HCT116 (cell line): Measurements from ENCODE around the gene INTS1. TPM values are rescaled to one million over a fixed set of nuclear protein-coding genes. Genes with fewer than 3 reads are reported as not detected.

Experiments
- ATAC-seq: fragments of 200-7000 bp; cut with Tn5 transposase; 2 replicates; pipeline ENCODE4 v1.9.1; 2020; ENCODE audit warnings: mild to moderate bottlenecking, moderate library complexity
- BruUV-seq: library from RNA; stranded (reverse); fragments of 400-500 nt; replicated peaks from 2 replicates; lab custom pipeline; 2021; lab: Mats Ljungman, UMichigan
- CTCF ChIA-PET: fragments of 300-600 bp; sonication (Branson Sonifier 250); formaldehyde crosslinking; loops from one replicate; lab custom pipeline; 2021; ENCODE audit warnings: antibody characterized with exemption; lab: Charles Lee
- POLR2A ChIA-PET: fragments of 300-600, 350-600 bp; sonication (Branson Sonifier 250); formaldehyde crosslinking; loops from one replicate; lab custom pipeline; 2021; ENCODE audit warnings: antibody characterized with exemption; lab: Charles Lee
- RAD21 ChIA-PET, 2 experiments: fragments of 300-600 bp; sonication (Branson Sonifier 250); formaldehyde crosslinking; loops; one replicate each; lab custom pipeline; 2023; ENCODE audit warnings: low total read pairs in 2 of 2; ENCODE audit not compliant: uncharacterized antibody in 2 of 2, unreplicated experiment in 2 of 2, low non-redundant PET in 1 of 2; lab: Charles Lee
- DNase-seq: peaks from one replicate; pipeline ENCODE4 v3.0.0-alpha.2; 2010; ENCODE audit warnings: low read depth, low spot score
- H2AFZ ChIP-seq: fragments of 200-600 bp; shearing (Covaris generic), sonication (generic); 2 replicates; pipeline ENCODE4 v1.6.1; 2017; ENCODE audit warnings: low read depth, mixed run types, mixed read lengths, antibody characterized with exemption, low read length; ENCODE audit not compliant: poor library complexity, severe bottlenecking
- H3K27ac ChIP-seq: 2 replicates; pipeline ENCODE4 v1.5.1; 2012; ENCODE audit warnings: low read depth, low read length
- H3K27me3 ChIP-seq: fragments of 200-600 bp; sonication (generic); 2 replicates; pipeline ENCODE4 v1.6.1; 2016; ENCODE audit warnings: mixed run types, low read length, mixed read lengths; ENCODE audit not compliant: insufficient read depth
- H3K36me3 ChIP-seq, 2 experiments: fragments of 200-500 bp in 1 of 2; fragments of 200-600 bp in 1 of 2; sonication (Bioruptor generic) in 1 of 2; sonication (generic) in 1 of 2; 2 replicates each; pipeline versions ENCODE4 v1.5.1 to v1.6.1; 2014 to 2016; ENCODE audit warnings: low read length in 2 of 2, inconsistent platforms in 1 of 2, mixed read lengths in 1 of 2, mixed run types in 1 of 2; ENCODE audit not compliant: insufficient read depth in 2 of 2, control insufficient read depth in 1 of 2
- H3K4me1 ChIP-seq, 2 experiments: fragments of 200-600 bp in 1 of 2; sonication (generic) in 1 of 2; 2 replicates each; pipeline versions ENCODE4 v1.5.1 to v1.6.1; 2012 to 2017; ENCODE audit warnings: low read length in 2 of 2, inconsistent platforms in 1 of 2, mild to moderate bottlenecking in 1 of 2, mixed read lengths in 1 of 2, mixed run types in 1 of 2, moderate library complexity in 1 of 2; ENCODE audit not compliant: insufficient read depth in 2 of 2, control insufficient read depth in 1 of 2
- H3K4me2 ChIP-seq: fragments of 200-600 bp; sonication (generic); 2 replicates; pipeline ENCODE4 v1.6.1; 2017; ENCODE audit warnings: mixed run types, low read length, mixed read lengths
- H3K4me3 ChIP-seq, 2 experiments: fragments of 200-600 bp in 1 of 2; sonication (generic) in 1 of 2; replicated peaks in 1 of 2; 2 replicates each; pipeline ENCODE4 v1.5.1; 2011 to 2016; ENCODE audit warnings: low read length in 2 of 2, control low read depth in 1 of 2, low read depth in 1 of 2, mild to moderate bottlenecking in 1 of 2, mixed read lengths in 1 of 2, mixed run types in 1 of 2
- H3K79me2 ChIP-seq: fragments of 200-600 bp; sonication (generic); 2 replicates; pipeline ENCODE4 v1.6.1; 2017; ENCODE audit warnings: mild to moderate bottlenecking, mixed run types, low read length, moderate library complexity, mixed read lengths; ENCODE audit not compliant: insufficient read depth
- H3K9ac ChIP-seq: fragments of 200-600 bp; sonication (generic); 2 replicates; pipeline ENCODE4 v1.6.1; 2016; ENCODE audit warnings: low read length, mixed read lengths
- H3K9me2 ChIP-seq: fragments of 200-600 bp; sonication (generic), shearing (Covaris generic); 2 replicates; pipeline ENCODE4 v1.6.1; 2017; ENCODE audit warnings: mixed run types, mild to moderate bottlenecking, moderate library complexity; ENCODE audit not compliant: insufficient read depth
- H3K9me3 ChIP-seq, 2 experiments: fragments of 200-500 bp in 1 of 2; fragments of 200-600 bp in 1 of 2; sonication (Bioruptor generic) in 1 of 2; sonication (generic) in 1 of 2; 2 replicates each; pipeline ENCODE4 v1.6.1; 2014 to 2017; ENCODE audit warnings: low read length in 2 of 2, mixed read lengths in 2 of 2, inconsistent platforms in 1 of 2, low read depth in 1 of 2, mild to moderate bottlenecking in 1 of 2, mixed run types in 1 of 2, moderate library complexity in 1 of 2; ENCODE audit not compliant: control insufficient read depth in 1 of 2, insufficient read depth in 1 of 2
- H4K20me1 ChIP-seq: fragments of 200-600 bp; sonication (generic), shearing (Covaris generic); 2 replicates; pipeline ENCODE4 v1.6.1; 2017; ENCODE audit warnings: mixed run types, mild to moderate bottlenecking, moderate library complexity; ENCODE audit not compliant: insufficient read depth
- CBX3 ChIP-seq: IDR thresholded peaks from 2 replicates; pipeline ENCODE4 v1.6.1; 2012; ENCODE audit warnings: low read depth
- CEBPB ChIP-seq: IDR thresholded peaks from 2 replicates; pipeline ENCODE4 v1.6.1; 2012; ENCODE audit warnings: low read depth
- FOSL1 ChIP-seq: IDR thresholded peaks from 2 replicates; pipeline ENCODE4 v1.6.1; 2012; ENCODE audit warnings: low read depth
- JUND ChIP-seq: IDR thresholded peaks from 2 replicates; pipeline ENCODE4 v1.6.1; 2012
- POLR2AphosphoS5 ChIP-seq: IDR thresholded peaks from 2 replicates; pipeline ENCODE4 v1.6.1; 2011; ENCODE audit warnings: mild to moderate bottlenecking, low read depth, low read length, moderate library complexity
- SRF ChIP-seq: IDR thresholded peaks from 2 replicates; pipeline ENCODE4 v1.6.1; 2012; ENCODE audit warnings: low read depth
- TCF7L2 ChIP-seq: IDR thresholded peaks from 2 replicates; pipeline ENCODE4 v1.7.0; 2011; ENCODE audit warnings: borderline replicate concordance, inconsistent platforms; ENCODE audit not compliant: insufficient read depth, insufficient read length; ENCODE audit errors: extremely low read depth
- ZFX ChIP-seq: fragments of 450-650 bp; IDR thresholded peaks from 2 replicates; pipeline ENCODE4 v1.6.1; 2017
- ZNF274 ChIP-seq: fragments of 200-500 bp; sonication (Bioruptor generic); IDR thresholded peaks from 2 replicates; pipeline ENCODE4 v1.6.1; 2014; ENCODE audit warnings: mild to moderate bottlenecking, low read depth, low read length, inconsistent platforms
- intact Hi-C: fragments of 100-400 bp; cut with micrococcal nuclease; formaldehyde crosslinking; loops from 2 replicates; pipeline ENCODE4 v1.10.0; 2022
- total RNA-seq: library from RNA; stranded (reverse); gene quantifications from one replicate; pipeline ENCODE4 v1.2.1, GENCODE V29; 2021; ENCODE audit not compliant: unreplicated experiment
- TF ChIP-seq, protein P1 (sequence below): IDR thresholded peaks from 2 replicates; pipeline ENCODE4 v1.6.1; 2011; ENCODE audit warnings: mild to moderate bottlenecking, low read length, moderate library complexity; ENCODE audit not compliant: insufficient replicate concordance; ENCODE audit errors: extremely low read depth
- TF ChIP-seq, protein P2 (sequence below): IDR thresholded peaks from 2 replicates; pipeline ENCODE4 v1.6.1; 2012

INTS1 gene
- total RNA-seq, 1 experiment from 2014 or later: 167 TPM

DNA sequence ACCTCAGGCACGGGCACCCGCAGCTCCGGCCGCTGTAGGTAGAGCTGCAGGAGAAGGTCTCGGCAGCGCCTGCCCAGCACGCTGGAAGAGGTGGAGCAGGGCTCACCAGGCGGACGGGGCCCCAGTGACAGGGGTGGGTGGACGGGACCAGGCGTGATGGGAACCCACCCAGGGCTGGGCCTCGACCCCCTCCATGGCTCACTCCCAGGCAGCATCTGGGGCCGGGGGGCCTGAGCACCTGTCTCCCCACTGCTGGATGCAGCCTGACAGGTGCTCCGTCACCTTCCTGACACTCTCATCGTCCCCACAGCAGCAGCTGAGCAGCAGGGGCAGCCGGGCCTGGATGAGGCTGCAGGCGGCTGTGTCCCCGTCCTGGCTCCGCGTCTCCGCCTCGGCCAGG, 28.2 kb downstream of the INTS1 start:
- Histone ChIP-seq H3K9ac (no peak overlapping the region), H3K9me2 (no peaks in the 10 kb centered on the region), H3K4me1 (peaks cover 3 to 13% of the 10 kb centered on the region in 2 experiments; a peak in 3 of 4 replicates), H4K20me1 (no peaks in the 10 kb centered on the region), H3K9me3 (no peaks in the 10 kb centered on the region), H3K4me3 (no peak overlapping the region), H3K79me2 (no peaks in the 10 kb centered on the region), H2AFZ (no peak overlapping the region), H3K27ac (no peak overlapping the region; the same call in 1 of the 2 replicates), H3K36me3 (peaks cover 2 to 30% of the 10 kb centered on the region in 2 experiments), H3K4me2 (no peak overlapping the region), H3K27me3 (no peaks in the 10 kb centered on the region)
- ATAC-seq (no peak), DNase-seq (no peak)
- BruUV-seq: no TSS peak
- no peak for TF ChIP-seq TCF7L2
- no peak for TF ChIP-seq SRF
- no peak for TF ChIP-seq FOSL1
- TF ChIP-seq, protein P1, sequence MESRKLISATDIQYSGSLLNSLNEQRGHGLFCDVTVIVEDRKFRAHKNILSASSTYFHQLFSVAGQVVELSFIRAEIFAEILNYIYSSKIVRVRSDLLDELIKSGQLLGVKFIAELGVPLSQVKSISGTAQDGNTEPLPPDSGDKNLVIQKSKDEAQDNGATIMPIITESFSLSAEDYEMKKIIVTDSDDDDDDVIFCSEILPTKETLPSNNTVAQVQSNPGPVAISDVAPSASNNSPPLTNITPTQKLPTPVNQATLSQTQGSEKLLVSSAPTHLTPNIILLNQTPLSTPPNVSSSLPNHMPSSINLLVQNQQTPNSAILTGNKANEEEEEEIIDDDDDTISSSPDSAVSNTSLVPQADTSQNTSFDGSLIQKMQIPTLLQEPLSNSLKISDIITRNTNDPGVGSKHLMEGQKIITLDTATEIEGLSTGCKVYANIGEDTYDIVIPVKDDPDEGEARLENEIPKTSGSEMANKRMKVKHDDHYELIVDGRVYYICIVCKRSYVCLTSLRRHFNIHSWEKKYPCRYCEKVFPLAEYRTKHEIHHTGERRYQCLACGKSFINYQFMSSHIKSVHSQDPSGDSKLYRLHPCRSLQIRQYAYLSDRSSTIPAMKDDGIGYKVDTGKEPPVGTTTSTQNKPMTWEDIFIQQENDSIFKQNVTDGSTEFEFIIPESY: no peak
- TF ChIP-seq ZNF274: no peak
- TF ChIP-seq CEBPB: no peak
- no peak for TF ChIP-seq ZFX
- TF ChIP-seq, protein P2, sequence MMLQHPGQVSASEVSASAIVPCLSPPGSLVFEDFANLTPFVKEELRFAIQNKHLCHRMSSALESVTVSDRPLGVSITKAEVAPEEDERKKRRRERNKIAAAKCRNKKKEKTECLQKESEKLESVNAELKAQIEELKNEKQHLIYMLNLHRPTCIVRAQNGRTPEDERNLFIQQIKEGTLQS: no peak
- no peak for TF ChIP-seq JUND
- TF ChIP-seq POLR2AphosphoS5: no peak
- TF ChIP-seq CBX3: no peak
- intact Hi-C loops: no loop called here
- ChIA-PET CTCF (no interaction called here), RAD21 (no interaction called here), POLR2A (no interaction called here)
